SH-SY5Y (cell line): ENCODE results near the gene C10orf120.

Source experiments
- GATA2 ChIP-seq: IDR thresholded peaks from 2 replicates; pipeline ENCODE4 v1.6.1; 2011; ENCODE audit warnings: mild to moderate bottlenecking, low read depth, low read length
- GATA3 ChIP-seq: IDR thresholded peaks from 2 replicates; pipeline ENCODE4 v1.6.1; 2011; ENCODE audit warnings: low read depth, mild to moderate bottlenecking, low read length, moderate library complexity

Gene C10orf120

DNA sequence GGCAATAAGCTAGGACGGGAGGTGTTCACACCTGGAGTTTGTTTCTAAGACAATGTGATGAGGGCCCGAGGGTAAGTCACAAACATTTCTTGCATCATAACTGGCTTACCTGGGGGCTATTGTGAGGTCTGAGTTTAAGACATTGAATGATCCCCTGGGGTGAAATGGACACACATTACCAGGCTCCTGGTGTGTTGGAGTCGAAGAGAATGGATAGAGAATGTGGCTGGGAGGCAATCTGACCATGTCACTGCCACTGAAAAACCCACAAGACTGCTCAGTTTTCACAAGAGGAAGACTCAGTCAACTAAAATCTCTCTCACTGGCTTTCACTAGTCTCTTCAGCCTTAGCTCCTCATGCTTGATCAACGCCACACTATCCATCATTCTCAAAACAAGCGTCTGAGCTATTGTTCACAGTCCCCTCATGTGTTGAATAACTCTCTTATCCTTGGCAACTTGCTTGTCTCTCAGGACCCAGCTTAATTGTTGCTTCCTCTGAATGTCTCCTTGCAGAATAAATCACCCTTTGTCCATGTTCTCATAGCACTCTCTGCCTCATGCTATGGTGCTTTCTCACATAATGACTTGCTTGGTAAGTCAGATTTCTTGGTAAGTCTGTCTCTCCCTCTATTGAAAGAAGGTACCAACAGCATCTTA, at the start of gene C10orf120:
TSS of gene C10orf120 (minus strand) at position 51 of the 660 bp plus-strand sequence. CDS start 56 bp downstream, outside the sequence.
- TF ChIP-seq GATA2 (no peak), GATA3 (no peak)

DNA sequence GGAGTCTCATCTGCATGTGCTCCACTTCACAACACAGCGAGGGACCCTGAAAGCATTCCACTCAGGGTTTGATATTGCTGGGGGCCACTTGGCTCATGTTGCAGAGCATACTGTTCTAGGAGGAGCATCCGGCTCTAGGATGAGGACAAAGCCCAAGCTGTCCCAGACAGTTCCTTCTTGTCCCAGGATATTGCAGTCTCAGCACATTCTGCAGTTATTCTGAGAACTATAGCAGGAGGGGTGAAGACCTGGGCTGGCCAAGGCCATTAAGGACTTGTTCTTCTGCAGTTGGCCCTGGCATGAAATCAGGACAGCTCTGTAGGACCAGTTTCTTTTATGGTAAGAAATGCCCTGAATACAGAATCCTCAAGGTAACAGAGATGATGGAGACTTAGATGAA, 48.9 kb upstream of the C10orf120 start:
- no peak for TF ChIP-seq GATA2
- TF ChIP-seq GATA3, result no peak

DNA sequence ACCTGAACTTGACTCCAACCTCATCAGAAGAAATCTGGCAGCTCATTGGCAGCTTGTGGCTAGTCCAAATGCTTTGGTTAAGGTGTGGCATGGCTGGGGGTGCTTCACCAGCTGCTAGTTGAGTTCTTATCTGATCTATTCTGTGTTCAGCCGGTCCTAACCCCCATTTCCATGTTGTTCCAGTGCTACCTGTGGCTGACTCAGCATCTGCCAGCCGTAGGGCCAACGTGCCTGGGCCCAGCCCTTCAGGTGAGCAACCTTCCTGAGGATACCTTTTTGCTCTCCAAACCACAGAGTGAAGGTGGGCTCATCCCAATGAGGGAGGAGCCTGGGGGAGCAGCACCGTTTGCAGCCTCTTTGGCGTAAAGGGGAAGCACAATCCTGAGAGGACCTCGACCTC, 46.8 kb upstream of the C10orf120 start:
- TF ChIP-seq GATA3, result no peak
- no peak for TF ChIP-seq GATA2

DNA sequence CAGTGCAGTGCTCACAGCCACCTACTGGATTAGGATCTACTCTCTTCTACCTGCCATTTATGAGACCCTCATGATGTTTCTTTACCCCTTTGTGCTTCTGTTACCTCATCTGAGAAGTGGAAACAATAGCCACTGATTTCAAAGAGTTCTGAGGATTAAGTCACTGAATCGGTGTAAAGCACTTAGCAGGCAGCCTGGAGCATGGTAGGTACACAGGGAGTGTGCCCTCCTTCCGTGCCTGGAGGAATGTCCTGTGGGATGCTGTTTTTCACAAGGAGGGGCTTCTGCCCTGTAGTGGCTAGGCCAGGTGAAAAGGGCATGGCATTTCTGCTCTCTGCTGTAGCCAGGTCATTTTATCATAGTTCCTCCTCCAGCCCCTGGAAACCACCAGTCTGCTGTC, 44.6 kb upstream of the C10orf120 start:
- no peak for TF ChIP-seq GATA2
- no peak for TF ChIP-seq GATA3

DNA sequence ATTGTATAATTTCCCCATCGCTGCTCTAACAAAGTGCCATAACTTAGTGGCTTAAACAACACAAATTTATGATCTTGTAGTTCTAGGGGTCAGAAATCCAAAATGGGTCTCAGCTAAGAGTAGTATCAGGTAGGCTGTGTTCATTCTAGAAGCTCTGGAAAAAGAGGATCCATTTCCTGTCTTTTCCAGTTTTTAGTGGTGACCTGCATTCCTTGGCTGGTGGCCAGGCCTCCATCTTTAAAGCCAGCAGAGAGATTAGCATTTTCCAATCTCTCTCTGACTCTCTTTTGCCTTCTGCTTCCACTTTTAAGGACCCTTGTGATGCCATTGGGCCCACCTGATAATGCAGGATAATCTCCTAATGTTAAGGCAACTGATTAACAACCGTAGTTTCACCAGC, 41.0 kb upstream of the C10orf120 start:
- TF ChIP-seq GATA3 (no peak), GATA2 (no peak)

DNA sequence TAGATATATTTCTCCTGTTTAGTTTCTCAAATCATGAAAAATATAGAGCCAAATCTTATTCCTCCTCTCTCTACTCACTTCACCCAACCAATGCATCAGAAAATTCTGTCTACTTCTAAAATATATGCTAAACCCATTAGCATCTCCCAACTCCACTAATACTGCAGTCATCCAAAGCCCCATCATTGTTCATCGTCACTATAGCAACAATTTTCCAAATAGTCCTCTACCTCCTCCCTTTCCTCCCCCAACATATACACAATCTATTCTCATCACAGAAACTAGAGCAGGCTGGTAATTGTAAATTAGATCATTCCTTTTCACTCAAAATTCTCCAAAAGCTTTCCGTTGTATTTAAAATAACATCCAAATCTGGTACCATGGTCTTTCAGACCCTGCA, 38.4 kb upstream of the C10orf120 start:
- TF ChIP-seq GATA2 (no peak), GATA3 (no peak)

DNA sequence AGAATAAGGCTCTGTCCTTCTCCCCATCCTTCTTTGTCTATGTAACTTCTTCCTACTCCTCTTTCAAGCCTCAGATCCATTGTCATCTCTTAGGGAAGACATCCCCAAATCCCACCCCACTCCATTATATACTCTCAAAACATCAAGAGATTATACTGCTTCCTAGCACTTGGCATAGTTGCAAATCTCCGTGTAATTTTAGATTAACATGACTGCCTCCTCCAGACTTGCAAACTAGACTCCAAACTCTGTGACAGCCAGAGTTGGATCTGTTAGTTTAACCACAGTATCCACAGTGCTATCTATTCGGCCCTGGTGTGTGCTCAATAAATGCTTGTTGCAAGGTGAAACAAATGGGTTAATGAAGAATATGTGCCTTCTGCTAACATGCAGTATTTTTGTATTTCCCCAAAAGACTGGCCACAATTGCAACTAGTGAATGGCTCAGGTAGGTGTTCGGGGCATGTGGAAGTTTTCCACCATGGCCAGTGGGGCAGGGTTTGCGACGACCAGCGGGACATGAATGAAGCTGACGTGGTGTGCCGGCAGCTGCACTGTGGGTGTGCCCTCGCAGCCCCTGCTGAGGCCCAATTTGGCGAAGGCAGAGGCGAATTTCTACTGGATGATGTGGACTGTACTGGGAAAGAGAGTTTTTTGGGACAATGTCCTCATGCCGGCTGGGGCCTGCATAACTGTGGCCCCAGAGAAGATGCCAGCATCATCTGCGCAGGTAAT, 34.5 kb upstream of the C10orf120 start:
- no peak for TF ChIP-seq GATA2
- no peak for TF ChIP-seq GATA3

DNA sequence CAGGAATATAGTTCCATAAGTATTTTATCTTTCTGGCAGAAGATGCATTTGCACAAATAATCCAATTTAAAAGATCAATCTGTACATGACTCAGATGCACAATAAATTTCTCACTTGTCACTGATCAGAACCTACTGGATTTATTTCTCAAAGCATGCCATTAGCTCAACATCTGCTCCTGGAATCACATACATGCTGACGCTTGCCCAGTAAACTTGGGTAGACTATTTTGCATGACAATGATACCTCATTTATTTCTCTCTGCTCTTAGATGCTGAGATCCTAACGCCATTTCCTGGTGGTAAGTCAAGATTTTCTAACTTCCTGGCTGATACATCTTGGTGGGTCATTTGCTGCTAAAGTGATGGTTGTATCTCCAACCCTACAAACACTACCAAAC, 33.8 kb upstream of the C10orf120 start:
- no peak for TF ChIP-seq GATA3

DNA sequence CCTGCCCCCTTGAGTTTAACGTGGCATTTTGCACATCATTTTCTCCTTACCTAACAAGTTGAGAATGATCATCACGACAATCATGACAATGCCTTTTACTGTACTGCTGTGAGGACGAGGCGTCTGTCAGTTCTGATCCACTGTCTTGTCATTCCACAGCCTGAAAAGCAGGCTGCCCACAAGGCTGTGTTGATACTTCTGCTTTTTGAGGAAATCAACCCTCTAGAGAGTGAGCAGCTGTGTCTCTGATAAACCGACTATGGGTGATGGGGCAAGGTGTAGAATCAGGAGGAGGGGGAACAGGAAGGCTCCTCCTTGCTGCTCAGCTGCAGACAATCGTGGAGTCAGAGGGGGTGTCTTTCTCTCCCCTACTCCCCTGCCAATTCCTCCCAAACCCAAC, 30.6 kb upstream of the C10orf120 start:
- TF ChIP-seq GATA2, result no peak
- no peak for TF ChIP-seq GATA3

DNA sequence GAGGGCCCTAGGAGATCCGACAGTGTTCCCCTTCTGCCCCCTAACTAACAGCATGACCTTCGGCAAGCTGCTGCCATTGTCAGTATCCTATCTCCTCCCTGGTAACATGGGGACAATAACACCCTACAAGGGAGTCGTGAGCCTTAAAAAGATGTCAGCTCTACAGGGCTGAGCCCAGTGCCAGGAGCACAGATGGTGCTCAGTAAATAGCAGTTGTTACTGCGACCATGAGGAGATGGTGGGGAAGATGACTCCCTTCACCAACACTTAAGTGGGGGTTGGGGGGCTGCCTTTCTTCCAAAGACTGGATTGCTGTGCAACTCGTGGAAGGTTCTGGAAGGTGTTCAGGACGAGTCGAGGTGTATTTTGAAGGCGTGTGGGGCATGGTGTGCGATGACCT, 29.5 kb upstream of the C10orf120 start:
- TF ChIP-seq GATA3 (no peak), GATA2 (no peak)

DNA sequence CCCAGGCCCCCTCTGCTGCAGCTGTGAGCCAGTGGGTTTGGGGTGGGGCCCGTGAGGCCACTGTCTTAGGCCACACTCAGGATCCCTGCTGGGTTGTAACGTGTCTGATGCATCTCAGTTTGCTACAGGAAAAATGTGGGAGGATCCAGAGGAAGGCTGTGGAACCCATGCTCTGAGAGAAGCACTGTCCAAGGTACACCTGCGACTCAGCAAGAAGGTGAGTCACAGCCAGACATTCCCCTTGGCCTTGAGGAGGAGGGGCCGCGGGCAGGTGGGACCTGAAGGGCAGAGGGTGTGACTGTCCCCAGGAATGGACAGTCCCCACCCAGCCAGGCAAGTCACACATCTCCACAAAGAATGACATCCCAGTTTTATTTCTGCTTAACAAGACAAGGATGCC, 27.8 kb upstream of the C10orf120 start:
- TF ChIP-seq GATA2 (no peak), GATA3 (no peak)

DNA sequence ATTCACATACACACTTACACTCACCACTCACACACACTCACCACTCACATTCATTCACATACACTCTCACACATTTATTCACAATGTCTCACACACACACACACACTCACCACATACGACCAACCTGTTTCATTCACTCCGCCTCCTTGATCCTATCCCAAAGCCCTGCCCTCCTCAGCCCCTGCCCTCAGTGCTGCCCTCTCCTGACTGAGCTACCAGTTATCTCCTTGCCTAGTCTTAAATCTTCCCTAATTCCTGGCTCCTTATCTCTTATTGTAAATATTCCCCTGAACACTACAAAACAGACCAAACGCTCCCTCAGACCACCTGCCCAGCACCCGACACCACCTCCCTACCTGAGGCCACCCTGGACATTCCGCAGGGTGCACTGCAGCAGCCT, 26.1 kb upstream of the C10orf120 start:
- TF ChIP-seq GATA2, result no peak
- no peak for TF ChIP-seq GATA3

DNA sequence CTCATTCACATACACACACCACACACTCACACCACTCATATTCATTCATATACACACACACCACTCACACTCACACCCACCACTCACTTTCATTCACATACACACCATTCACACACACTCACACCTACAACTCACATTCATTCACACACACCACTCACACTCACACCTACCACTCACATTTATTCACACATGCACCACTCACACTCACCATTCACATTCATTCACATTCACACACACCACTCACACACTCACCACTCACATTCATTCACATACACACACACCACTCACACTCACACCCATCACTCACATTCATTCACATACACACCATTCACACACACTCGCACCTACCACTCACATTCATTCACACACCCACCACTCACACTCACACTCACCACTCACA, 25.4 kb upstream of the C10orf120 start:
- TF ChIP-seq GATA2, result no peak
- TF ChIP-seq GATA3, result no peak

DNA sequence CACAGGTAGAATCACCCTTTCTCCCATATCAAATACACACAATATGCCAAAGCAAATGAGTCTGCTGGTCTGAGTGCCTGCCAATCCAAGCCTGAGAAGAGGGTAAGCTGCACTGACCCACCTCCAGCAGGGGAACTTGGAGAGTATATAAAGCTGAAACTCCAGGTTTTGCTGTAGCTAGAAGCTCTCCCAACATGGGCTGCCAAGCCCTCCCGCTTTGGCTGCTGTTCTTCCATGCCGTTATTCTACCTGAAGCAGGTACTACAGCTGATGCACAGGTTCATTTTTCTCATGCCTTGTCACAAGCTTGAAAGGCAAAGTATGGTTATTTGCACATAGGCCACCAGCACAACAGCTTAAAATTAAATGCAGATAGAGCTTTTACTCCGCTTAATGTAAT, 21.5 kb upstream of the C10orf120 start:
- TF ChIP-seq GATA2 (no peak), GATA3 (no peak)

DNA sequence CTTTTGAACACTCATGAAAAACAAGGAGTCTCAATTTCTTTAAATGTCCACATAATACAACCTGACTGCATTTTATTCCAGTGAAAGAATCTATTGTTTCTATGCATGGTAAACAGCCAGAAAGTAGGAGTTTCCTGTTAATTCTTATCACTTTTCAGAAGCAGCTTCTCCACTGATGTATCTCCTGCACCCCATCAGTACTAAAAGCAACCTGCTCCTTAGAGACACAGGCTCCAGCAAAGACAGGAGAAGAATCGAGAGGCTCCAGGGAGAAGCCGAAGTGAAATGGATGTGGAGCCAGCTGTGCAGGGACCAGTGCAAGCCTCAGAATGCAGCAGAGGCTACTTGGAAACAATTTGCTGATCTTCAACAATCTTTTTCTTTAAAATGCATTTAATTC, 16.4 kb upstream of the C10orf120 start:
- TF ChIP-seq GATA3, result no peak
- TF ChIP-seq GATA2, result no peak
